ENCODE data around the gene GABBR1.

GABBR1 gene

DNA sequence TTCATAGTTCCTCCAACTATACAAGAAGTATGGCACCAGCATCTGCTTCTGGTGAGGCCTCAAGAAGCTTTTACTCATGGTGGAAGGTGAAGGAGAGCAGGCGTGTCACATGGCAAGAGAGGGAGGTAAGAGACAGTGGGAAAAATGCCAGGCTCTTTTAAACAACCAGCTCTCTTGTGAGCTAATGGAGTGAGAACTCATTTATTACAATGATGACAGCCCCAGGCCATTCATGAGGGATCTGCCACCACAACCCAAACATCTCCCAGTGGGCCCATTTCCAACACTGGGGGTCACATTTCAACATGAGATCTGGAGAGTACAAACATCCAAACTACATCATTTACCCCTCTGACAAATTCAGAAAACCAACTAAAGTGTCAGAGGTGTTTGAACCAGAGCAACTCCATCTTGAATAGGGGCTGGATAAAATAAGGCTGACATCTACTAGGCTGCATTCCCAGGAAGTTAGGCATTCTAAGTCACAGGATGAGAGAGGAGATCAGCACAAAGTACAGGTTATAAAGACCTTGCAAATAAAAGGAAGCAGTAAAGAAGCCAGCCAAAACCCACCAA lies 71.3 kb downstream of the GABBR1 start:
- DNase-seq: no peak

DNA sequence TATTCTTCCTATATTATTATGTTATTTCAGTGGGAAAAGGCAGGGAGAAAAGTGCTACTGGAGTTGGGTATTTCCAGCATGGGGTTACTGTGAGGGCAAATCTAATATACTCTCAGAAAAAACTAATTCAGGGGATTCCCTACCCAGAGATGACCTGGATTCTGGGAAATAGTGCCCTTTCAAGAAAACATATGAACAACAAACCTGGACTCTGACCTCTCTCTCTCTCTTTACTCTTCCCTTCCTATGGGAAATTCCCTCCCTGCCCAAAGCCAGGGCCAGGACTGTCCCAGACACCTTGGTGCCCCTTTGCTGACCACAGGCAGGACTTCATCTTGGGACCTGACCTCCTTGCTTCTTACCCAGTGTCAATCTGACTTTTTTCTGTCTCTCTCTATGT lies 71.9 kb downstream of the GABBR1 start:
- DNase-seq: no peak

DNA sequence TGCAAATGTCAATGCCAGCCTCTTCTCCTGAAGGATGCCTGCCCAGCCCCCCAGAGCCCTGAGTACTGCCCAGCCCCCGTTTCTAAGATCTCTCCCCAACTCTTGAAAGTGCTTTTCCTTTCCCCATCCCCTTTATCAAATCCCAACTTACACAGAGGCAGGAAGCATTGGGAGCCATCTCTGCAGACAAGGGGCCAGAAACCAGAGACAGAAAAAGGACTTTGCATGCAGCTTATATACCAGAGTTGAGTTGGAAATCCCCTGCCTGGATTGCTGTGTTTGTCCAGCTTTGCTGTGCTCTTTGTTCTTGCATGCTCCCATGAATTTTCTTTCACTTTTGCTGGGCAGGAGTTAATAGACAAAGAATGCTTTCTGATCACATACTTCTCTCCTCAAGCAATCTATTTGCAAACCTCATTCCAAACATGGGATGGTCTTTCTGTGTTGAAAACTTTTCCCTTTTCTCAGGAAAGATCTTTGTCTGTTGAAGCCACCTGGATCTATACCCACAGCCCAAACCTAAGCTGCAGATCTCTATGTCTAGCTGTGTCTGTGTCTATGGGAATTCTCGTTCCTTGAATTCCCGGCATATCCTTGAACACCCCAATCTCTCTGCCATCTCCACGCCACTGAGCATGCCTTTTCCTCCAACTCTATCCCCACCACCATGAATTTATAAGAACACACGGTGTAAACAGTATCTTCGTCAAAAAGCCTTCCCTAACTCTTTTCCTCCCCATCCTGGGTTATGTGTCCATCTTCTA lies 73.3 kb downstream of the GABBR1 start, which contains the start of gene UBD:
Gene UBD (minus strand): TSS at position 209 of the 764 bp plus-strand sequence. CDS start 31 bp downstream, at position 178.
- no peak for DNase-seq

DNA sequence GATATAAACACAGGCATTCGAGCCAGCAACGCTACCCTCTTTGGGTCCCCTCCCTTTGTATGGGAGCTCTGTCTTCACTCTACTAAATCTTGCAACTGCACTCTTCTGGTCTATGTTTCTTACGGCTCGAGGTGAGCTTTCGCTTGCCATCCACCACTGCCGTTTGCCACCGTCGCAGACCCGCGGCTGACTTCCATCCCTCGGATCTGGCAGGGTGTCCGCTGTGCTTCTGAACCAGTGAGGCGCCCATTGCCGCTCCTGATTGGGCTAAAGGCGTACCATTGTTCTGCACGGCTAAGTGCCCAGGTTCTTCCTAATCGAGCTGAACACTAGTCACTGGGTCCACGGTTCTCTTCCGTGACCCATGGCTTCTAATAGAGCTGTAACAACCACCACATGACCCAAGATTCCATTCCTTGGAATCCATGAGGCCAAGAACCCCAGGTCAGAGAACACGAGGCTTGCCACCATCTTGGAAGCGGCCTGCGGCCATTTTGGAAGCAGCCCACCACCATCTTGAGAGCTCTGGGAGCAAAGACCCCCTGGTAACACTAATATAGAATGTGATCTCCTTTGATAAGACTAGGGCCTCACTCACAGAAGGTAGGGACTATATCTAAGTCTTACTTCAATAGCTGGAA lies 74.4 kb downstream of the GABBR1 start:
- no peak for DNase-seq

DNA sequence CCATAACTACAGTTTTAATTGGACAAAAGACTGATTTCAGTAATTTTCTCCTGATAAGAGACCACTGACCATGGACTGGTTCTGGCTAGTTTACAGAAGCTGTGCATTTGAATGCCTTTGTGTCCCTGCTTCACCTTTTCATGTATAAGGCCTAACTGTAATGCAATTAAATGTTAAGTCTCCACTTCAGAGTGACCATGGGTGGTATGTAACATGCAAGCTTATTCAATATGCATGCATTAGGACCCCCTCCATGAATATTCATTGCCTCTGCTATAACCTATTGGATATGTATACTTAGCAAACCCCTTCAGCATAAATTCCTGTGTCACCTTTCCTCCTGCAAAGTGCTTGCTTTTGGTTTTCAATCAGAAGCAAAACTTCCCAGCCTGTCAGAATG lies 75.7 kb downstream of the GABBR1 start:
- DNase-seq: no peak

DNA sequence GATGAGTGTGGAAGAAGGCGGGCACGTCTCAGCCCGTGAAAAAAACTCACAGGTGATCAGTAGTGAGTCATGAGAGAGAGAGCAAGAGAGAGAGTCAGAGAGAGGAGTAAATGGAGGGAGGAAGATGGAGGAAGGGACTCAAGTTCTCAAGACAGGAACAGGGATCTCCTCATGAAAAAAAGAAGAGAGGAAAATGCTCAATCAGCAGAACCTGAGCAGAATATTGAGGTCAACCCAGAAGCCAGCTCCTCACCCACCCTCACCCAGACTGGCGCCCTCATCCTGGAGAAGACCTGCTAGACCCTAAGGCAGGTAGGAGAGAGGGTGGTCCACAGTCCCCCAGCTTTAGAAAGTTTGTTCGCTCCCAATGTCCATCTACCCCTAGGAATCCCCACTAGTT lies 78.2 kb downstream of the GABBR1 start:
- no peak for DNase-seq

DNA sequence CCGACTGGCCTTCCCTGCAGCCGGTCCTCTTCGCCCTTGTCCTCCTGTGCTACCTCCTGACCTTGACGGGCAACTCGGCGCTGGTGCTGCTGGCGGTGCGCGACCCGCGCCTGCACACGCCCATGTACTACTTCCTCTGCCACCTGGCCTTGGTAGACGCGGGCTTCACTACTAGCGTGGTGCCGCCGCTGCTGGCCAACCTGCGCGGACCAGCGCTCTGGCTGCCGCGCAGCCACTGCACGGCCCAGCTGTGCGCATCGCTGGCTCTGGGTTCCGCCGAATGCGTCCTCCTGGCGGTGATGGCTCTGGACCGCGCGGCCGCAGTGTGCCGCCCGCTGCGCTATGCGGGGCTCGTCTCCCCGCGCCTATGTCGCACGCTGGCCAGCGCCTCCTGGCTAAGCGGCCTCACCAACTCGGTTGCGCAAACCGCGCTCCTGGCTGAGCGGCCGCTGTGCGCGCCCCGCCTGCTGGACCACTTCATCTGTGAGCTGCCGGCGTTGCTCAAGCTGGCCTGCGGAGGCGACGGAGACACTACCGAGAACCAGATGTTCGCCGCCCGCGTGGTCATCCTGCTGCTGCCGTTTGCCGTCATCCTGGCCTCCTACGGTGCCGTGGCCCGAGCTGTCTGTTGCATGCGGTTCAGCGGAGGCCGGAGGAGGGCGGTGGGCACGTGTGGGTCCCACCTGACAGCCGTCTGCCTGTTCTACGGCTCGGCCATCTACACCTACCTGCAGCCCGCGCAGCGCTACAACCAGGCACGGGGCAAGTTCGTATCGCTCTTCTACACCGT lies 79.5 kb downstream of the GABBR1 start:
- peak; percentile 7 to 15 for DNase-seq

DNA sequence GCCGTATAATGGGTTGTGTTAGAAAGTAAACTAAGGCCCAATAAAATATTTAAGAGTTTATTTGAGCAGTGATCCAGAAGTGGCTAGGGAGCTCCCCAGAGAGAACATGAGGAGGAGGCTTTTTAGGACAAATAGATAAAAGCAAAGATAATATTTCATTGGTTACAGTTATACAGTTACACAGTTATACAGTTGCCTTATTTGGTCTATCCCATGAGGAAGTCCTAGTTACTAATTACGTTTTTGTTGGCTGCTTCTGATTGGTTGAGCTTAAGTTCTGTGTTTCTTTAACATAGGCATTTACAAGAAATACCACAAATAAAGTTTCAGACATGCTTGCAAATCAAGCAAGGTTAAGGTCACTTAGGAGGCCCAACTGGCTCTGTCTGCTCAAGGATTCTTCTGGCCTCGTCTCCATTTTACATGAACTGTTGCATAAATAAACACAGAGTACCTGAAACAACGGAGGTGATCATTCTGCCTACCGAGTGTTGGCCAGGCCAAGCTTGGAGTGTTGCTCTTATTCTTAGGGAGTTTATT lies 80.4 kb downstream of the GABBR1 start:
- no peak for DNase-seq

DNA sequence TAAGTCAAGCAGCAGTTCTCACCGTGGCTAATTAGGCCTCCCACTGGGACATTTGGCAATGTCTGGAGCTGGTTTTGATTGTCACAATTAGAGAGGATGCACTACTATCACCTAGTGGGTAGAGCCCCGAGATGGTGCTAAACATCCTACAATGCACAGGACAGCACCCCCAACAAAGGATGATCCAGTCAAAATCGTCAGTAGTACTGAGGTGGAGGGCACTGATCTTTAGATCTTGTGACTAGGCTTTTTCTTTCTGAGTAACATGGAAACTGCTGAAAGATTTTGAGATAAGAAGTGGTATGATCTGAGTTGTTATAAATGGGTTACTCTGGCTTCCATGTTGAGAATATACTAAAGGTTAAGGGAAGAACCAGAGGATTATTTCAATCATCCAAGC lies 85.4 kb downstream of the GABBR1 start:
- DNase-seq: no peak

DNA sequence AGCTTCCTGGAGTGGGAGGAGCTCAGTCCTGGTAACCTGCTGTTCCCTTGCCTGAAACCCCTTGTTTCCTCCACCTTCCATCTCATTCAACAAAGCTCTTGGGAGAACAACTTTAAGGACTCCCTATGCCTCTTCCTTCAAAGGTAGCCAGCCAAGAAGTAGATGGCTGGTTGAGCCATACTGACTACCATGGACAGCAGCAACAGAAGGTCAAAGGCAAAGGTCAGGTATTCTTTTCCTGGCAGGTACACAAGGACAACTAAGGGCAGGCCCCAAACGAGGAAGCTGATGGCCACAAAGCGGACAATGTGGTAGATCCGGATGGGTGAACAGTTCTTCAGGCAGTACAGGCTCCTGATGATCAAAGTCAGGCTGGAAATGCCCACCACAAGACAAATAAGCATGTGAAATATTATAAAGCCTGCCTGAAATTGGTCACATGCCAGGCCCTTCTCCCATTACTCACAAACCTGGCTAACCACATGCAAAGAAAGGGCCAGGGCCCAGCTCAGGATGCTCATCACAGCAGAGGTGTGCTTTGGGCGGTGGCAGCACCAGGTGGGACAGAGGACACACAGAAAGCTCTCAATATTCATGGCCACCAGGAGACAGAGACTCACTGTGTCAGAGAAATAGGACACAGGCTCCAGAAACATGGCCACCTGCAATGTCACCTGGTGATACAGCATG lies 95.1 kb downstream of the GABBR1 start:
- DNase-seq: no peak

DNA sequence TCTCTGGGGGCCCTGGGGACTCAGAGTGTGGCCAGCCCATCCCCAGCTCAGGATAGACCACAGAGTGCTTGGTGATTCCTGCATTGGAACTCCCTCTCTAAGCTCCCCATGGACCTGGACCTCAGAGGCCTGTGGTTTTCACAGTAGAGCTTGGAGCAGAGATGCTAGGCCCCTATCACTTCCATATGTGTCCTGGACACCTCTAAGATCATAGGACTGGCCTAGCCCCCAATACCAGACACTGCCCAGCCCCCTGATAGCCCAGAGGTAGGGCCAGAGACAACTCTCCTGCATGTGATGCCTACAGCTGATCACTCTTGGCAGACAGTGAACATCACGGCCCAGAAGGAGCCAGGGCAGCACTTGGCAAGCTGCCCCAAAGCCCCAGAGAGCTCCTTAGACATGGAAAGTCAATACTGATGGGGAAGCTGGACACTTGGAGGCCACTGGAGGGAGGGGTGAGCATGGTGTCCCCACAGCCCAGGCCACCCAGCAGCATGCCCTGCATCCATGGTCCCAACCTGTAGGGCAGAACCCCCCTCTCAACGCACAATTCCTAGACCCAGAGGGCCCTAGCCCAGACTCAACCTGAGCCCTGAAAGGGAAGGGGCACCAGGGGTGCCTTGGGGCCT lies 100.5 kb downstream of the GABBR1 start:
- no peak for DNase-seq

DNA sequence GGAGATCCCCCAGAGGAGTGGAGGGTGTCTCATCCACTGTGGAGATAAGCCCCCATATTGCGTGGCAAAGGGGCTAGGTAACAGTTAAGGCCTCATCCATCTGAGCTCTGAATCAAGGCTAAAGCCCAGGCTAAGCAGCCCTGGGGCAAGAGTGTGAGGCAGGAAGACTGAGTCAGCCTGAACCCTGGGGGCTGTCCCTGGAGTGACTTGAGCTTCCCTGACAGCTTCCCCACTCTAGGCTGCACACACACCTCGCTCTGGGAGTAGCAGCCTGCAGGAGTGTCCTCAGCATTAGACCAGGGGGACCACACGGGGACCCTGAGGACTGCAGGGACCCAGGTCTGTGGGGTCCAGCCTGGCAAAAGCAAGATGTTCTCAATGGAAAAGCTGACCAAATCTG lies 101.3 kb downstream of the GABBR1 start:
- DNase-seq: no peak

DNA sequence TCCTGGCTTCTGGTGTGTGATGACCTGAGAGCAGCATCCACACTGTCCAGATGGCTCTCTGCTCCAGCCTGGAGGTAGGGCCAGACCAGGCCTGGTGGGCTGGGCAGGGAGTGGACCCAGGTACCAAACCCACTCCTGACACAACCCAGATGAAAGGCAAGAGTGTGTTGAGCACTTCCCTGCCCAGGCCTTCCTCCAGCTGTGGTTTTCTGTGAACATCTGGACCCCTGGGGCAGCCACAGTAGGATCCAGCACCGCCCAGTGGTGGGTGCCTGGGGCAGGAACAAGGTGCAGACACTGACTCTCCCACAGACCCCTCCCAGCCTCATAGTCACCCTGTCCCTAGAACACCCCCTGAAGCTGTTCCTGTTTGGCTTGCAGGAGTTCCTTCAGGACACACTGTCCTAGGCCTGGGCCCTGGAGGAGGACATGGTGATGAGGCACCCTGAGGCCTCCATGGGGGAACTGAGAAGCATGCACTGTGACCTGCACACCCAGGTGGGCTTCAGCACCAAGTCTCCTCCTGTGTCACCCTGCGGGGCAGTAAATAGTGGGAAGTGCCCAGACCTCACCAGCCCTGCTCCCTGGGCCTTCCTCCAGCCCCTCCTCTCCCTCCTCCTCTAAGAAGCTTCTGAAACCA lies 102.2 kb downstream of the GABBR1 start:
- DNase-seq: no peak

DNA sequence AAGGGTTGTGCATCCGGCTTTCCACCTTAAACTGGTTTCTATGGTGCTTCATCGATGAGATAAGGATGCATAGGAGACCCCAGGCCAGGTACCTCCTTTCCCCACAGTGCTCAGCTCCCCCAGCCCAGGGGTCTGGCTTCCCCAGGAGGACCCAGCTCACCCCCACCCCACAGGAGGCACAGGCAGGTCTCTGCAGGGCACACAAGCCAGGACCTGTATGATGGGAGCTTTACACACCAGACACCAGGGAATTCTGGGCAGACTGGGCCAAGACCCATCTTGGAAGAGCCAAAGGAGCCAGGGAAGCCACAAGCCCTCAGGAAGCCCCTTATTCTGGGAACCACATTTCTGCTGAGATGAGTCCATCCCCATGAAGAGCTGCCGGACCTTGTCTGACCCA lies 103.0 kb downstream of the GABBR1 start:
- DNase-seq: no peak

DNA sequence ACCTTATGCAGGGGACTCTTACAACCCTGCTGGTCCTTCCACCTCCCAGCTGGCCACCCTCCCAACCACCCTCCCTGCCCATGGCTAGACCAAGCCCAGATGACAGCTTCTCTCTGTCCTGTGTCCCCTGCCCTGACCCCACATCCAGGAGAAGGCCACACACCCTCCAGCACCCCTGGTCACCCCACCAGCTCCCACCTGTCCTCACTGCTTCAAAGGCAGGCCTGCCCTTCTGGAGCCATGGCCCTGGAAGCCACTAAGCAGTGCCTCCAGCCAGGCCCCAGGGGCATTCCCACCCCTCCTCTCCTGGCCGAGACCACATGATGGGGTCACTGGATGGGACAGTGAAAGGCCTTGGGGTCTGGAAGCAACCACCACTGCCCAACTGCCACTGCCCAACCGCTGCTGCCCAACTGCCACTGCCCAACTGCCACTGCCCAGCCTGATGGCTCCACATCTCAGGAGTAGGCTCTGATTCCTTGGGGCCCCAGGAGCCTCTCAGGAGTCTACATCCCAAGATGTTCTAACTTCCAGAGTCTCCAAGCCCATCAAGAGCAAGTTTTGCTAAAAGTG lies 103.9 kb downstream of the GABBR1 start:
- DNase-seq: no peak

DNA sequence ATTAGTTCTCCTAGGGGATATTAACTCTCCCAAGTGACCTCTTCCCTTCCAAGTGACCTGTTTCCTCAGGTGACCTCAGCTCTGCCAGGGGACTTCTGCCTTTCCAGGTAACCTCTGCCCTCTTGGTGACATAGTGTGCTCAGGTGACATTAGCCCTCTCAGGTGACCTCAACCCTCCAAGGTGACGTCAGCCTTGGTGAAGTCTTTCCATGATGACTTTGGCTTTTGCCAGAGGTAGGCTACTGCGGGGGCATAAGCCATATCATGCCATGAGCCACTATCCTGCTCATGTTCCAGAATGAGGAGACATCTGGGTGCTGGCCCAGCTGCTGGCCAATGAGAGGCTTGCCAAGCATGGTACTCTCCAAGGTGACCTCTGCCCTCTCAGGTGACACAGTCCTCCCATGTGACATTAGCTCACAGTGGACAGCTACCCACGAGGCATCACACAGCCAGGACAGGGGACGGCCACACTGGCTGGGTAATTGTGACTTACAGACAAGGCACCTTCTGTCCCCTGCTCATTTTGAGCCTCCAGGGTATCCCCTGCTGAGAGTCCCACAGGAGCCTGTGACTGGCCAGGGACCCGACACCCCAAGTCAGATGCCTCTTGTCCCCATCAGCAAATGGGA lies 104.6 kb downstream of the GABBR1 start:
- no peak for DNase-seq

DNA sequence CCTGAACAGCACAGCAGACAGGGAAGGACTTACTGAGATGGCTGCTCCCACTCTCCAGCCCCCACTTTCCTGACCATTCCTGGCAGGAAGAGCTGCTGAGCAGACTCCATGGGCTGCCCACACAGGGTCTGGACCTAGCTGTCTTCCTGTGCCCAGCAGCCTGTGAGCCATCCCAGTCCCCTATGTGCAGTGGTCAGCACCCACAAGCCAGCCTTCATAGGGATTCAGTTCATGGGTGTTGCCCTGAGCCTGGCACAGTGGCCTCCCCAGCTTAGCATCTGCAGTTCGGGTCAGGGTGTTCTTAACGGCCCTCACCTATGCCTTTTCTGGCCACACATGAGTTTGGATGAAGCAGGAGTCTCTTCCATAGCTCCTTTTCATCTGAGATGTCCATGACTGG lies 105.4 kb downstream of the GABBR1 start:
- no peak for DNase-seq

DNA sequence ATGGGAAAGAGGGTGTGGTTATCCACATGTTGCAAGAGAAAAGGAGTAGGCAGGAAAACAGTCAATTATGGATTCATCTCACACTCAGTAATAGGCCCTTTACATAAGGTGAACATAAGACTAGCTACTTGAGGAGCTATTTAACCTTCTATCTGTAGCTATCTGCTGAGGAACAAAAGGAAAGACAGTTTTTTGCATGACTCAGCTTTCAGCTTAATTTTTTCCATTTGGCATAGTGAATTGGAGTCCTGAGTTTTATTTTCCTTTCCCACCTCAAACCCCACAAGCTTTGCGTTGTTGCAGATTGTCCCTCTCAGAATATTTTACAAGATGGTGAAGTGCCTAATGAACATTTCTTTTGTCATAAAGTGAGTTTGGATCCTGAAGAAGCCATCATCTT lies 105.9 kb downstream of the GABBR1 start:
- DNase-seq: no peak

DNA sequence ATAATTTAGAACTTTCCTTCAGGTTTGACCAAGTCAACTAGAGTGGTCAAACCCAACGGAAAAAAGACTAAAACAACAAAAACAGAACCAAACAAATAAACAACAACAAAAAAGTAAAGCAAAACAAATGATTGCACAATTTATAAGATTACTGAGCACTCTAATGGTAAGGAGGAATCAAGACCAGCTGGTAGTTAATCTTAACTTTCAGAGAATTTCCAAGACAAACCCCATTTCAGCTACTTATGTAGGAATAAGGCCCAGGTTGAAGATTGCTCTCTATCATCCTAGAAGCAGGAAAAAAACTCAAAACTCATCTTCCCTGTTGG lies 107.7 kb downstream of the GABBR1 start:
- DNase-seq: no peak

DNA sequence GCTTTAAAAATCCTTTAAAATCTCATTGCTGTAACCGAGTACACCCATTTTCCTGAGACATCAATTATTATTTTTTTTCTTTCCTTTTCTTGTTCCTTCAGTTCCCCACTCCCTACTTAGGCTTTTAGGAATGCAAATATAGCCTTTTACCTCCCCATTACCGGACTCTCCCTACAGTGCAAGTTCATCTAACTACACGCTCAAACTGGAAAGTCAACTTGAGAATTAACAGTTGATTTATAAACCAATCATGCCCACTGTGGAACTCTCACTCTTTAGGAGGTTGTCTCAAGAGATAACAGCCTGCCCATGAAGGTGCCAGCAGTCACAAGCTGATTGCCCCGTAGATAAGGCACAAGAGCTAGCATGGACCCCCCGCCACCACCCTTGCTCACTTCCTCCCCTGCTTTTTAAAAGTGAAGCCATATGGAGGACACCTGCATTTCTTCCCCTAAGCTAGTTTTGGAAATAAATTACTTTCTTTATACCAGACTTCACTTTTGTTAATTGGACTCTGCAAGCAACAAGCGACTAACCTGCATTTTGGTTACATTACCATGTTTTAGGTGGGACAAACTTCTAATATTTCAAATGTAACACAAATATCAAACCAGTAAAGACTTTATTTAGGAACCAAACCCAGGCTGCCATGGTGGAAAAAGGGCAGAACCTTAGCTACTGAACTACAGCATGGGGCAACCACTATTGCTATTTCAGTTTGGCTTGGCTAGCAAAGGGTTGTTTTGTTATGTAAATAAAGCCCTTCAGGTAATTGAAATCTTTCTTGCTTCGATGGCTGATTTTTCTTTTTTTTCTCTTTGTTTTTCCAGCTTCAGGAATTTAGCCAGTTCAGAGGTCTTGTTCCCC lies 108.3 kb downstream of the GABBR1 start:
- DNase-seq: no peak
